NCI-H510A treated with DMSO at 0.1 percent for 48 hours (cell line): ENCODE data around the gene NAT16.
"Not testable (repeated sequence)": the region's sequence is repeated elsewhere in the genome, so short reads cannot be mapped to it uniquely, and the experiment has no call there.

Source experiments
- DNase-seq: peaks from one replicate; lab custom pipeline; 2025; lab: John Stamatoyannopoulos, UW

Gene NAT16

GRCh38 chr7:101156866-101157589 is 23.1 kb downstream of the NAT16 start:
- no peak for DNase-seq

GRCh38 chr7:101156277-101156676 is 23.8 kb downstream of the NAT16 start:
- no peak for DNase-seq

- DNase-seq, result no peak
Observed at GRCh38 chr7:101155303-101155702, 24.8 kb downstream of the NAT16 start.

- DNase-seq, result no peak
Observed at GRCh38 chr7:101154693-101155102, 25.4 kb downstream of the NAT16 start.

- DNase-seq, result peak; percentile 54
Observed at GRCh38 chr7:101153969-101154692, 26.0 kb downstream of the NAT16 start, which contains the start of gene AP1S1. Gene AP1S1 (plus strand): TSS chr7:101154476. CDS start chr7:101154515, 39 bp downstream.

GRCh38 chr7:101151908-101152651 is 28.0 kb downstream of the NAT16 start:
- DNase-seq, result no peak

GRCh38 chr7:101140746-101141382 is 39.2 kb downstream of the NAT16 start:
- DNase-seq, result no peak

GRCh38 chr7:101140339-101140699 is 39.8 kb downstream of the NAT16 start:
- DNase-seq, result no peak

- DNase-seq, result no peak
Observed at GRCh38 chr7:101138213-101138870, 41.8 kb downstream of the NAT16 start.

- DNase-seq, result no peak
Observed at GRCh38 chr7:101137651-101138212, 42.4 kb downstream of the NAT16 start.

- DNase-seq, result no peak
Observed at GRCh38 chr7:101134399-101134980, 45.6 kb downstream of the NAT16 start.

- DNase-seq, result no peak
Observed at GRCh38 chr7:101133621-101134398, 46.3 kb downstream of the NAT16 start.

GRCh38 chr7:101132626-101133600 is 47.2 kb downstream of the NAT16 start:
- DNase-seq, result not testable (repeated sequence)

- no peak for DNase-seq
Observed at GRCh38 chr7:101129603-101130117, 50.4 kb downstream of the NAT16 start.

- DNase-seq, result no peak
Observed at GRCh38 chr7:101128040-101128834, 51.9 kb downstream of the NAT16 start.

- DNase-seq, result no peak
Observed at GRCh38 chr7:101127460-101128039, 52.5 kb downstream of the NAT16 start.

- DNase-seq, result no peak
Observed at GRCh38 chr7:101126651-101127459, 53.2 kb downstream of the NAT16 start, which contains the start of gene SERPINE1. Gene SERPINE1 (plus strand): TSS chr7:101127104. CDS start chr7:101128394, 1,290 bp downstream.
